ENCODE measurements around the gene SKIDA1. TPM values are rescaled to one million over a fixed set of nuclear protein-coding genes. Genes with fewer than 3 reads are reported as not detected.

Gene SKIDA1
- total RNA-seq, 1 donor from 2014 or later: 7.8 TPM

DNA sequence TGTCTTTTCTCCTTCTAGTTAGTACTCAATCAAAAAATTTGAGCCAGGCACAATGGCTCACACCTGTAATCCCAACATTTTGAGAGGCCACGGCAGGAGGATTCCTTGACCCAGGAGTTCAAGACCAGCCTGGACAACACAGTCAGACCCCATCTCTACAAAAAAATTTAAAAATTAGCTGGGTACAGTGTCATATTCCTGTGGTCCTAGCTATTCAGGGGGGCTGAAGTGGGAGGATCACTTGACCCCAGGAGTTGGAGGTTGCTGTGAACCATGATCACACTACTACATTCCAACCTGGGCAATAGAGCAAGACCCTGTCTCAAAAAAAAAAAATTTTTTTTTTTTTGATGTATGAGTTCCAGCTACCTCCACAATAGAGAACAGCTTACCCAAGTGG, 57.8 kb downstream of the SKIDA1 start:
- H3K27me3 Mint-ChIP-seq (ENCODE audit: low read depth, unreplicated experiment): no peaks in the 10 kb centered on the region
- DNase-seq (ENCODE audit: low read depth) (no peak), FAIRE-seq (no peak)
- Histone ChIP-seq H3K36me3 (ENCODE audit: insufficient read depth, low read length) (no peaks in the 10 kb centered on the region), H3K4me3 (ENCODE audit: insufficient read depth, low read depth, low read length) (no peak overlapping the region), H4K20me1 (ENCODE audit: insufficient read depth, low read length) (no peaks in the 10 kb centered on the region), H3K27me3 (ENCODE audit: insufficient read depth, low read length) (no peaks in the 10 kb centered on the region), H3K79me2 (ENCODE audit: insufficient read depth, low read length) (no peaks in the 10 kb centered on the region), H2AFZ (ENCODE audit: low read depth, low read length) (no peak overlapping the region), H3K27ac (ENCODE audit: low read depth, low read length) (no peak overlapping the region), H3K4me1 (ENCODE audit: insufficient read depth, low read length) (no peaks in the 10 kb centered on the region), H3K9ac (ENCODE audit: low read length) (no peak overlapping the region), H3K4me2 (ENCODE audit: low read length) (no peak overlapping the region), H3K9me3 (ENCODE audit: insufficient read depth, low read depth, low read length) (no peaks in the 10 kb centered on the region)
- no peaks in the 10 kb centered on the region for H3K4me1 Mint-ChIP-seq (ENCODE audit: low read depth, unreplicated experiment)
- no peak overlapping the region for H3K27ac Mint-ChIP-seq (ENCODE audit: unreplicated experiment)
- peaks cover 5% of the 10 kb centered on the region for H3K9me3 Mint-ChIP-seq (ENCODE audit: unreplicated experiment)
- H3K4me3 Mint-ChIP-seq (ENCODE audit: unreplicated experiment): no peak overlapping the region
- H3K36me3 Mint-ChIP-seq (ENCODE audit: low read depth, unreplicated experiment): no peaks in the 10 kb centered on the region
- TF ChIP-seq CTCF (IDR thresholded peaks at IDR 0.05; ENCODE audit: insufficient read depth, low read depth, low read length) (no peak), EZH2 (IDR thresholded peaks at IDR 0.05; ENCODE audit: insufficient read depth, low read length) (no peak)

DNA sequence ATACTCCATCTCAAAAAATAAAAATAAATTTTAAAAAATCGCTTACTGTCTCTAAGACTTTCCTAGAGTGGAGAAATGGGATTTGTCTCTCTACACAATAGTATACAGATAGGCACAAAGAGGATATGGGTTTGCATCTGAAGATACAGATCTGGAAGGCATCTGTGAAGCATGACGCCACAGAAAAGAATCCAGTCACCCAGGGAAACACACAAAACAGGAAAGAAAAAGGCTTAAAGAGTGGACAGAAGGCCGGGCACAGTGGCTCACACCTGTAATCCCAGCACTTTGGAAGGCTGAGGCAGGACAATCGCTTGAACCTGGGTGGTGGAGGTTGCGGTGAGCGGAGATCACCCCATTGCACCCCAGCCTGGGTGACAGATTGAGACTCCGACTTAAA, 61.3 kb downstream of the SKIDA1 start:
- FAIRE-seq: no peak
- Histone ChIP-seq H4K20me1 (ENCODE audit: insufficient read depth, low read length) (no peaks in the 10 kb centered on the region), H3K4me2 (ENCODE audit: low read length) (no peak overlapping the region), H3K27me3 (ENCODE audit: insufficient read depth, low read length) (no peaks in the 10 kb centered on the region), H2AFZ (ENCODE audit: low read depth, low read length) (no peak overlapping the region), H3K4me1 (ENCODE audit: insufficient read depth, low read length) (no peaks in the 10 kb centered on the region), H3K9ac (ENCODE audit: low read length) (no peak overlapping the region), H3K9me3 (ENCODE audit: insufficient read depth, low read depth, low read length) (no peaks in the 10 kb centered on the region), H3K4me3 (ENCODE audit: insufficient read depth, low read depth, low read length) (no peak overlapping the region), H3K79me2 (ENCODE audit: insufficient read depth, low read length) (no peaks in the 10 kb centered on the region), H3K36me3 (ENCODE audit: insufficient read depth, low read length) (no peaks in the 10 kb centered on the region), H3K27ac (ENCODE audit: low read depth, low read length) (no peak overlapping the region)
- no peaks in the 10 kb centered on the region for H3K27me3 Mint-ChIP-seq (ENCODE audit: low read depth, unreplicated experiment)
- no peak for TF ChIP-seq EZH2 (IDR thresholded peaks at IDR 0.05; ENCODE audit: insufficient read depth, low read length)
- TF ChIP-seq CTCF (IDR thresholded peaks at IDR 0.05; ENCODE audit: insufficient read depth, low read depth, low read length): no peak
- H3K4me3 Mint-ChIP-seq (ENCODE audit: unreplicated experiment): no peak overlapping the region
- H3K4me1 Mint-ChIP-seq (ENCODE audit: low read depth, unreplicated experiment): no peaks in the 10 kb centered on the region
- H3K27ac Mint-ChIP-seq (ENCODE audit: unreplicated experiment): no peak overlapping the region
- peaks cover 18% of the 10 kb centered on the region for H3K9me3 Mint-ChIP-seq (ENCODE audit: unreplicated experiment)
- H3K36me3 Mint-ChIP-seq (ENCODE audit: low read depth, unreplicated experiment): no peaks in the 10 kb centered on the region
- peak; percentile 13 for DNase-seq (ENCODE audit: low read depth)

Small RNAs within 50 kb of the gene (microRNA-seq; reads per million reads assigned to microRNA genes)
- 85.4 reads per million, percentile 65 among the genes with 10 or more reads in this experiment for gene MIR1915

Other genes starting within 250 kb of the SKIDA1 start
- 33.7 and 46.9 TPM in 2 replicates for gene MLLT10, start 8.6 kb upstream of the SKIDA1 start, total RNA-seq

All from astrocyte (in vitro differentiated cells and primary cell).